Urinary bladder (tissue), 4 donors: ENCODE measurements around the gene HGF. TPM values are rescaled to one million over a fixed set of nuclear protein-coding genes. Genes with fewer than 3 reads are reported as not detected.

Source experiments
- DNase-seq: peaks from one replicate; pipeline ENCODE4 v3.0.0-alpha.2; 2015; ENCODE audit errors: extremely low spot score
- H3K27ac ChIP-seq: one replicate; pipeline ENCODE4 v1.5.1; 2013; ENCODE audit warnings: low read depth, mild to moderate bottlenecking, moderate library complexity
- H3K36me3 ChIP-seq: one replicate; pipeline ENCODE4 v1.6.1; 2013; ENCODE audit warnings: mild to moderate bottlenecking, moderate library complexity; ENCODE audit not compliant: insufficient read depth
- H3K4me1 ChIP-seq: one replicate; pipeline ENCODE4 v1.6.1; 2013; ENCODE audit warnings: mild to moderate bottlenecking, moderate library complexity; ENCODE audit not compliant: insufficient read depth
- H3K4me3 ChIP-seq: one replicate; pipeline ENCODE4 v1.5.1; 2013; ENCODE audit warnings: low read depth, low read length
- WGBS: extraction: QIAGEN DNeasy Blood & Tissue Kit; methylation state at CpG from one replicate; pipeline ENCODE4 v1.1.7; 2013; 5-methylcytosine and 5-hydroxymethylcytosine counted together
- polyA plus RNA-seq: library from polyadenylated mRNA; stranded (reverse); fragments of 200-250 nt; gene quantifications from one replicate; pipeline ENCODE4 v1.2.3, GENCODE V29; 2013
- total RNA-seq: library from RNA; depleted of rRNA; stranded (reverse); fragments of >200 nt; gene quantifications from one replicate; pipeline ENCODE4 v1.2.3, GENCODE V29; 2014
- donor health status: healthy with polysubstance abuse.
- donor health status: healthy.

The HGF gene
- total and polyA plus RNA-seq, 2 donors = 12.3 to 42.7 TPM

DNA sequence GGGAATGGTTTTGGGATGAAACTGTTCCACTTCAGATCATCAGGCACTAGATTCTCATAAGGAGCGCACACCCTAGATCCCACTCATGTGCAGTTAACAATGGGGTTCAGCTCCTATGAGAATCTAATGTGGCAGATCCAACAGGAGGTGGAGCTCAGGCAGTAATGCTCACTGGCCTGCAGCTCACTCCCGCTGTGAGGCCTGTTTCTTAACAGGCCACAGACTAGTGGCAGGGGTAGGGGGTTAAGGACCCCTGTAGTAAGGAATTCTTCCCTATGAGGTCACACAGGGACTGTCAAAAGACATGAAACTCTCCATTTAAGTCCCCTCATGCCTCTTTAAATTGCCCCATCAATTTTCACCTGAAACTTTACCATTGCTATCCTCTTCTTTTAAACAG is 8.0 kb downstream of the HGF start:
- 90% methylated on average over 2 of the region's 2 CpGs for WGBS
- no peaks in the 10 kb centered on the region for H3K36me3 ChIP-seq
- no peaks in the 10 kb centered on the region for H3K4me1 ChIP-seq
- no peak overlapping the region for H3K4me3 ChIP-seq
- no peak overlapping the region for H3K27ac ChIP-seq
- DNase-seq = no peak

DNA sequence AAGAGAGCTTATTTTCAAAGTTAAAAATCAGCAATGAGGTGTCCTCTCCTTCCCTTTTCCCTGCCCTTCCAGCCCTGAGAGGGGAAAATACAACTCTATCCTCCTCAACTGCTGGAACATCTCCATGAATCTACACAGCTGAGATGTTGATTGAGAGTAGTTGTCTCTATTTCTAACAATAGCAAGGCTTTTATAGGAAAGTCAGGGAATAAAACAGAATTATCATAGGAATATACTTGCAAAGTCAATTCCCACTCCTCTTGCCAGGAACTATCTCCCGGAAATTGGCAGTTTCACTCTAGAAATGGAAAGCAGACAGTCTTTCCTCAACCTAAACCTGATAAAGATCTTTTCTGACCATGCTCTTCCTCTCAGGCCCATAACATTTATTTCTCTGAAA is 8.8 kb downstream of the HGF start:
- Histone ChIP-seq H3K27ac (no peak overlapping the region), H3K4me1 (no peaks in the 10 kb centered on the region), H3K36me3 (no peaks in the 10 kb centered on the region), H3K4me3 (no peak overlapping the region)
- DNase-seq = no peak
- WGBS = 78% methylated on average over 1 of the region's 1 CpG

DNA sequence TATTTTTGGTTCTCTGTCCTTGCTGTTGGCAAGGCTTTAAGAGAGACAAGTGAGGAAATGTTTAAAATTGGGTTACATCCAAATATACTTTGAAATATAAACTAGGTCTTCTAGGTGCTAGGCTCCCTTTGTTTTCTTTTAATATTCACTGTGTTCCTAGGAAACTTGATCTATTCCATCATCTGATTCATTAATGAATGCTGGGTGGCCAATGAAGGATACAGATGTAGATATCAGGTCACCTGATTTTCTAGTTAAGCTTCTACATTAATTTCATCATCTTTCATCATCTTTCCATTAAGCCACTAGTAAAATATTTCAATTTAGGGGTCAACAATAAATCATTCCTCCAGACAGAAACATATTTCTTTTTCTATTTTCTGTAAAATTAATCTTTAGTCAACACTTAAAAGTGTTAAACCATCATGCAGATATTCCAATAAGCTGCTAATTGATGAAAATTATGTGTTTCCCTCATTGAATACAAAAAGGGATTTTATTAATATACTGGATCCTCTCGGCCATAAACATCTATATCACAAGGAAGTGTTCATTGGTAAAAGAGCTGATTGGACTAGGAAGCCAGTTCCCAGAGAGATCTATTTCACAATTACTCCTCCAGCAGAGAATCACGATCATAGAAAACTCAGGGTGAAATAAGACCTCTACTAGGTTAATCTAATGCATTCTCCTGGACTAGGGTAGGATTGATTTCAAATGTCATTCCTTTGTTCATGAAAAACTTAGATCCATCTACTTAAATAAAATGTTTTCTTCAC is 14.7 kb downstream of the HGF start:
- DNase-seq = no peak
- Histone ChIP-seq H3K4me1 (no peaks in the 10 kb centered on the region), H3K4me3 (no peak overlapping the region), H3K27ac (no peak overlapping the region), H3K36me3 (no peaks in the 10 kb centered on the region)
- WGBS = 95% methylated on average over 2 of the region's 2 CpGs

- Histone ChIP-seq H3K36me3 (no peaks in the 10 kb centered on the region), H3K4me3 (no peak overlapping the region), H3K4me1 (no peaks in the 10 kb centered on the region), H3K27ac (no peak overlapping the region)
- DNase-seq = no peak
- 95% methylated on average over 1 of the region's 1 CpG for WGBS
Observed at GRCh38 chr7:81753392-81753791, 16.5 kb downstream of the HGF start.

DNA sequence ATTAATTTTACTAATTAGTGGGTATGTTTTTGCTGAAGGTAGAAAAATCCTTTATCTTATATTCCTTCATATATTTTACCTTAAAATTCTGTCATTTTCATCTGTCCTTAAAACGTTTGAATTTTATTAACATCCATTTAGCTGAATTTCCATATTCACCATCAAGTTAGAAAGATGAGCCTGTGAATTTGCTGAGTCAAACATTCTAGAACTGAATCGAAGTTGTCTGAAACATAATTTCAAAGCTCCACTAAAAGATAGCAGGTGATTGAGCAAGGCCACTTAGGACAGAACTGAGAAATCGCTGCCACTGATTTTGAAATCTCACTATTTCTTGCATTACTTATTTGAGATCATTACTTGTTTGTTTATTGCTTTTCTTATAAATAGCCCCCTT is 17.5 kb downstream of the HGF start:
- no peak overlapping the region for H3K27ac ChIP-seq
- H3K4me3 ChIP-seq = no peak overlapping the region
- H3K4me1 ChIP-seq = no peaks in the 10 kb centered on the region
- WGBS = 83% methylated on average over 3 of the region's 3 CpGs
- H3K36me3 ChIP-seq = no peaks in the 10 kb centered on the region
- DNase-seq = no peak

- DNase-seq = no peak
- H3K27ac ChIP-seq = no peak overlapping the region
- no peak overlapping the region for H3K4me3 ChIP-seq
- 83% methylated on average over 9 of the region's 9 CpGs for WGBS
- H3K36me3 ChIP-seq = no peaks in the 10 kb centered on the region
- H3K4me1 ChIP-seq = no peaks in the 10 kb centered on the region
Observed at GRCh38 chr7:81751619-81752317, 18.1 kb downstream of the HGF start.

- no peak overlapping the region for H3K27ac ChIP-seq
- WGBS = 92% methylated on average over 2 of the region's 2 CpGs
- H3K4me3 ChIP-seq = no peak overlapping the region
- no peak for DNase-seq
- H3K4me1 ChIP-seq = no peaks in the 10 kb centered on the region
- no peaks in the 10 kb centered on the region for H3K36me3 ChIP-seq
Observed at GRCh38 chr7:81745637-81746036, 24.2 kb downstream of the HGF start.

- no peaks in the 10 kb centered on the region for H3K4me1 ChIP-seq
- no peaks in the 10 kb centered on the region for H3K36me3 ChIP-seq
- no peak overlapping the region for H3K4me3 ChIP-seq
- DNase-seq = no peak
- no peak overlapping the region for H3K27ac ChIP-seq
Observed at GRCh38 chr7:81744389-81744788, 25.5 kb downstream of the HGF start.

DNA sequence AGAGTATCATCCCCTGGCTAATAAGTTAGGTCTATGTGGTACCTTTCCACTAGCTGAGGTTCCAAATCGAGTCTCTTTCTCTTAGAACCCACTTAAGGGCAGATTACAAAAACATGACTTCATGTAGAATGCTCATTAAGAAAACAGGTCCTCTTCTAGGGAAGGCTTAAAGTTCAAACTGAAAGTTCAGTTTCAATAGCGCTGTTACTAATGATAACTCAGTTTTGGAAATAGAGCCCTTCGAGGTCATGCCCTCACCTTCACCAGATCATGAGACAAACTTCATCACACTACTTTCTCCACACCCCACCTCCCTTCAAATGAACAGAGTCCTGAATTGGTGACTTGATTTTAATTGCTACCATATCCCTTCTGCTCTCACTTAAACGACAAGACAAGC is 26.2 kb downstream of the HGF start:
- 88% methylated on average over 4 of the region's 4 CpGs for WGBS

DNA sequence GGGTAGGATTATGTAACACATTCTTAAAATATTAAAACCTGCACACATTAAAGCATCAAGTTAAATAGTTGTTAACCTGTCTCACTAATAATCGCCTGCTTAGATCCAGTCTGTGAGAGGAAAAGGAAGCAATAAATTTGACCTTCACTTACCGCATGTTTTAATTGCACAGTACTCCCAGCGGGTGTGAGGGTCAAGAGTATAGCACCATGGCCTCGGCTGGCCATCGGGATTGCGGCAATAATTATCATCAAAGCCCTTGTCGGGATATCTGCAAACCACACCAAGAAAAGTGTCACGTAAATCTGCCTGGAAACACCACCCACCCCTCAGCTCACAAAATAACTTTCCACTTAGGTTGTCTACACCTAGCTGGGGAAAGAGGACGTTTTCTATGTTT is 26.6 kb downstream of the HGF start:
- no peaks in the 10 kb centered on the region for H3K4me1 ChIP-seq
- H3K27ac ChIP-seq = no peak overlapping the region
- H3K36me3 ChIP-seq = no peaks in the 10 kb centered on the region
- DNase-seq = no peak
- WGBS = 79% methylated on average over 9 of the region's 9 CpGs
- no peak overlapping the region for H3K4me3 ChIP-seq

More for the DNA sequence above, 26.2 kb downstream of the HGF start:
- H3K27ac ChIP-seq = no peak overlapping the region
- no peak overlapping the region for H3K4me3 ChIP-seq
- no peaks in the 10 kb centered on the region for H3K4me1 ChIP-seq
- no peaks in the 10 kb centered on the region for H3K36me3 ChIP-seq
- no peak for DNase-seq

DNA sequence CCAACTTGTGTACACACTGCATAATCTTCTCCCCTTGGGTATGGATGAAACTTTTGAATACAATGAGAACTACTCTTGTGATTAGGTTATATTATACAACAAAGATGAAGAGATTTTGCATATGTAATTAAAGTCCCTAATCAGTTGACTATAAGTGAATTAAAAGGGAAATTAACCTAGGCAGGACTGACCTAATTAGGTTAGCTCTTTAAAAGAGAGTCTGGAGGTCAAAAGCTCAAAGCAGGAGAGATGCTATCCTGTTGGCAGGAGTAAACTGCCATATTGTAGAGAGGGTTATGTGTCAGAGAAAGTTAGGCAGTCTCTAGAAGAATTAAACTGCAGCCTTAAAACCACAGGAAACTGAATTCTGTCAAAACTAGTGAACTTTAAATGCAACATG is 29.4 kb downstream of the HGF start:
- no peaks in the 10 kb centered on the region for H3K36me3 ChIP-seq
- H3K4me3 ChIP-seq = no peak overlapping the region
- no peak overlapping the region for H3K27ac ChIP-seq
- DNase-seq = no peak
- no peaks in the 10 kb centered on the region for H3K4me1 ChIP-seq

DNA sequence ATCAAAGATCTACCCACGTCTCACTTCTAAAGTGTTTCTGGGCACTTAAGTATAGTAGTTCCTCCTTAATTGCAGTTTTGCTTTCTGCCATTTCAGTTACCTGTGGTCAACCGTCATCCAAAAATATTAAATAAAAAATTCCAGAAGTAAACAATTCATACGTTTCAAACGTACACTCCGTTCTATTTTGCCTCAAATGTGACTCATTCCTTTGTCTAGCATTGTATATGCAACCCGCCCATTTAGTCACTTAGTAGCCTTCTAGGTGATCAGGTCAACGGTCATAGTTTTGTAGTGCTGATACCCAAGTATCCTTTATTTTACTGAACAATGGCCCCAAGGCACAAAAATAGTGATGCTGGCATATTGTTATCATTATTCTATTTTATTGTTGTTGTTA is 33.8 kb downstream of the HGF start:
- H3K4me1 ChIP-seq = no peaks in the 10 kb centered on the region
- 90% methylated on average over 7 of the region's 7 CpGs for WGBS
- no peak overlapping the region for H3K27ac ChIP-seq
- no peaks in the 10 kb centered on the region for H3K36me3 ChIP-seq
- no peak overlapping the region for H3K4me3 ChIP-seq
- DNase-seq = no peak

DNA sequence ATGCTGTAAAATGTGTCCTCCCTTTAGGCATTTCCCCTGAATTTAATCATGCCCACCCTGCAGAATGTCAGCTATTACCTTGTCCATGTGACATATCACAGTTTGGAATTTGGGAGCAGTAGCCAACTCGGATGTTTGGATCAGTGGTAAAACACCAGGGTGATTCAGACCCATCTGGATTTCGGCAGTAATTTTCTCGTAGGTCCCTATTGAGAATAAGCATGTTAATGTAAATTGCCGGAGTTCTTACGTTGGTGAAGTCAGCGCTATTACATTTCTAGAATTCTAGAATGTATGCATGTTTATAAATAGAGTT is 44.1 kb downstream of the HGF start:
- no peak overlapping the region for H3K4me3 ChIP-seq
- 33% methylated on average over 6 of the region's 6 CpGs for WGBS
- H3K36me3 ChIP-seq = no peaks in the 10 kb centered on the region
- H3K4me1 ChIP-seq = no peaks in the 10 kb centered on the region
- no peak for DNase-seq
- H3K27ac ChIP-seq = no peak overlapping the region

DNA sequence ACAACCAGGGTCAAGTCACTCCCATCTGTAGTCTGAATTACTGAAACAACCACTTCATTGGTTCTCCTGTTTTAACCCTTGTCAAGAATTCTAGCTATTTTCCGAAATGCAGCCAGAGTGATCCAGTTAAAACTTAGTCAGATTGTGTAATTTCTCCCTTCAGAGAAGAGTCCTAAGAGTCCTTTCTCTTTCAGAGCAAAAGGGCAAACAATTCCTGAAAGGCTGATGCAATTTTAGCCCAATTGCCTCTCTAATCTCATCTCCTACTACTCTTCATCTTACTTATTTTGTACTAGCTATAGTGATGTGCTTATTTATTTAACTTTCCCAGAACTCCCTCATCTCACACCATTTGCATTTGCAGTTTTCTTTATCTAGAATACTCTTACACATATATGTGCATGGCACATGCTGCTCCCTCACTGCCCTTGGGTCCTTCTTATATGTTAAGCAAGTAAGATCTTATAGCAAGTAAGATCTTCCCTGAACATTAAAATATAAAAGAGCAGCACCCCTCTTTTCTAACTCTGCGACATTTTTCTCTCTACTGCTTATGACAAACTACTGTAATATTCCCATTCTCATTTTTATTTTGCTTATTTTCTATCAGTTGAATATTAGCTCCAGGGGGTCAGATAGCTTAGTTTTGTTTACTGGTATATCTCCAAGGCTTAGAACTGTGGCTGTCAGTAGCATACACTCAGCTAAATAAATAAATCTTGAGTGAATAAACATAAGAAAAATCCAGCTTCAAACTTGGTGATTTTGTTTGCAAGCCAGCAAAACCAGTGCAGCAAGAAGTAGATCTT is 44.6 kb downstream of the HGF start:
- WGBS = 80% methylated on average over 2 of the region's 2 CpGs
- H3K27ac ChIP-seq = no peak overlapping the region

More for the DNA sequence above, 44.6 kb downstream of the HGF start:
- H3K4me3 ChIP-seq = no peak overlapping the region
- no peak for DNase-seq
- no peaks in the 10 kb centered on the region for H3K36me3 ChIP-seq
- no peaks in the 10 kb centered on the region for H3K4me1 ChIP-seq
